Ishikawa (cell line): Measurements from ENCODE around the gene ASTN2.

Experiments
- CEBPB ChIP-seq: IDR thresholded peaks from 2 replicates; pipeline ENCODE4 v1.6.1; 2012
- CREB1 ChIP-seq: IDR thresholded peaks from 2 replicates; pipeline ENCODE4 v1.6.1; 2012; ENCODE audit warnings: low read depth
- EGR1 ChIP-seq: IDR thresholded peaks from 2 replicates; pipeline ENCODE4 v1.6.1; 2012
- EP300 ChIP-seq: IDR thresholded peaks from 2 replicates; pipeline ENCODE4 v1.6.1; 2012; ENCODE audit warnings: borderline replicate concordance
- FOXM1 ChIP-seq: IDR thresholded peaks from 2 replicates; pipeline ENCODE4 v1.6.1; 2012; ENCODE audit warnings: low read depth, borderline replicate concordance
- MAX ChIP-seq: IDR thresholded peaks from 2 replicates; pipeline ENCODE4 v1.6.1; 2012
- NFIC ChIP-seq: IDR thresholded peaks from 2 replicates; pipeline ENCODE4 v1.6.1; 2012
- RAD21 ChIP-seq: IDR thresholded peaks from 2 replicates; pipeline ENCODE4 v1.6.1; 2012; ENCODE audit warnings: low read depth
- REST ChIP-seq: IDR thresholded peaks from 2 replicates; pipeline ENCODE4 v1.6.1; 2012; ENCODE audit warnings: low read depth, mild to moderate bottlenecking
- TAF1 ChIP-seq: IDR thresholded peaks from 2 replicates; pipeline ENCODE4 v1.6.1; 2012; ENCODE audit warnings: low read depth, mild to moderate bottlenecking
- TCF12 ChIP-seq: IDR thresholded peaks from 2 replicates; pipeline ENCODE4 v1.6.1; 2012; ENCODE audit warnings: low read depth
- TEAD4 ChIP-seq: IDR thresholded peaks from 2 replicates; pipeline ENCODE4 v1.6.1; 2012
- USF1 ChIP-seq: IDR thresholded peaks from 2 replicates; pipeline ENCODE4 v1.6.1; 2012
- YY1 ChIP-seq: IDR thresholded peaks from 2 replicates; pipeline ENCODE4 v1.6.1; 2012; ENCODE audit warnings: low read depth
- ZBTB7A ChIP-seq: IDR thresholded peaks from 2 replicates; pipeline ENCODE4 v1.6.1; 2012; ENCODE audit warnings: low read depth

The ASTN2 gene

DNA sequence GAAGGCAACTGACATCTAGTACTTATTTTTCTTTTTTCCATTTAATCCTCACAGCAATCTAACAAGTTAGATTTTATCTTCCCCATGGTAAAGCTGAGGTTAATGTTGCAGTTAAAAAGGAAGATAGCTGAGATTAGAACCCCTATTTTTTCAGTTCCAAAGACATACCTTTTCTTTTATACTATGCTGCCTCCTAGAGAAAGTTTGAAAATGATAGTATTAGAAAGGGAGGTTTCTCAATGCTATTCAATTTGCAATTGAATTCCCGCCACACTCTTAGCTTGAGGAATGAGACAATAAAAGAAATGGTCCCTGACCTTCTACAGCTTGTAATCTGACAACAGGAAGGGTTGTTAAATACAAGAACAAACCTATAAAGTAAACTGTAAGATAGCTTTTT lies 923.6 kb downstream of the ASTN2 start:
- no peak for TF ChIP-seq CEBPB
- no peak for TF ChIP-seq USF1
- no peak for TF ChIP-seq NFIC
- TF ChIP-seq ZBTB7A, result no peak
- TF ChIP-seq REST, result no peak
- TF ChIP-seq MAX, result no peak
- TF ChIP-seq TCF12, result no peak
- no peak for TF ChIP-seq RAD21
- TF ChIP-seq TAF1, result no peak
- TF ChIP-seq EP300, result no peak

DNA sequence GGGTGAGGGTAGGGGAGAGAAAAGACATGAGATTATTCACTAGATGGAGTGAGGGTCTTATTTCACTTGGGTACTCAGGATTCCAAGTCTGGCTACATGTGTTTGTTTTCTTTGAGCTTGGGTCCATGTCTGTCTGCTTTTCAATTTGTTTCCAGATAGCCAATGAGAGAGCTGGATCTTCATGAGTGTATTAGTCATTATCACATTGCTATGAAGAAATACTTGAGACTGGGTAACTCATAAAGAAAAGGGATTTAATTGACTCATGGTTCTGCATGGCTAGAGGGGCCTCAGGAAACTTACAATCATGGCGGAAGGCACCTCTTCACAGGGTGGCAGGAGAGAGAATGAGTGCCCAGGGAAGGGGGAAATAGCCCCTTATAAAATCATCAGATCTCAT lies 924.5 kb downstream of the ASTN2 start:
- TF ChIP-seq EP300 (no peak), TAF1 (no peak), RAD21 (no peak), MAX (no peak), NFIC (no peak), ZBTB7A (no peak), FOXM1 (no peak), YY1 (no peak), USF1 (no peak)

DNA sequence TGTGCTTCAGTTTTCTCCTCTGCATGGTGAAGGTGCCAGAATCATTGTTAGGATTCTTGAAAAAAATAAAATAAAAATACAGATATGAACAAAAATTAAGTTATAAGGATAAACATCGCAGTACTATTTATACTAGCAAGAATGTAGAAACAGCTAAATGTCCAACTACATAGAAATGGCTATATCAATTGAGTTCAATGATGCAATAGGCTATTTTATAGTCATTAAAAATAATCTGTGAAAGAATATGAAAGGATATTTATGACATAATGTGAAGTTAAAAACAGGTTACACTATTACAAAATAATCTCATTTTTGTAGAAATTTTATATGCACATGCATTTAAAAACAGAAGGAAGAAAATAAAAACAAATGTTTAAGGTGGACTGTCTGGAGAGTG lies 926.5 kb downstream of the ASTN2 start:
- TF ChIP-seq FOXM1, result no peak
- no peak for TF ChIP-seq TAF1
- TF ChIP-seq YY1, result no peak

DNA sequence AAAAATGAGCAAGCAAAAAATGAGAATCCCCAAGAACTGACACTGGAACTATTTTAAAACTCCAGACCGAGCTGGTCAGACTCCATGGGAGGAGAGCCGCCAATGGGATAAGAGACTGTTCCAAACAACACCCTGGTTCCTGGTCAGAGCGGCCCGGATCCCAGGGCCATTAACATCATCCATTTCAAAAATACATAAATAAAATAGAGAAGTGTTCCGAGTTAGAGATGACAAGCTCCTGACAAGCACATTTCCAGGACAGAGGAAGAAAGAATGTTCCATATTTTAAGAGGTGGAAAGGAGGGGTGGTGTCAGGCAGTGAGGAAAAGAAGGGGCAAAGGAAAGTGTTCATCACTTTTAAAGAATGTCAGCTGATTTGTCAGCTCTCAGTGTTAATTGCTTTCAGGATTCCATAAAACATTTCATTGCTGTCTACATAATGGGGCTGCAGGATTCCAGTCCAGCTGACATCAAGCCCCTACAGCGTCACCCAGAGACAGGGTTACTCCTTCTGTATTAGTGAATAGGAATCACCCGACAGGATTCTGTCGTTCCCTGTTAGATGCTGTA lies 930.3 kb downstream of the ASTN2 start:
- TF ChIP-seq NFIC, result no peak
- no peak for TF ChIP-seq CREB1
- TF ChIP-seq EGR1, result no peak
- no peak for TF ChIP-seq TAF1
- no peak for TF ChIP-seq YY1
- TF ChIP-seq CEBPB, result no peak
- no peak for TF ChIP-seq MAX
- no peak for TF ChIP-seq FOXM1
- TF ChIP-seq TEAD4, result no peak
- TF ChIP-seq EP300, result no peak
- TF ChIP-seq USF1, result no peak
- no peak for TF ChIP-seq REST

- TF ChIP-seq CEBPB (no peak), REST (no peak), TCF12 (no peak), NFIC (no peak), USF1 (no peak), EP300 (no peak), FOXM1 (no peak), YY1 (no peak), CREB1 (no peak), TEAD4 (no peak), TAF1 (no peak), ZBTB7A (no peak)
Observed at GRCh38 chr9:116483622-116484491, 931.0 kb downstream of the ASTN2 start.
